NK-92 (cell line): Measurements from ENCODE around the gene RNF167.
"Not testable (repeated sequence)": the region's sequence is repeated elsewhere in the genome, so short reads cannot be mapped to it uniquely, and the experiment has no call there.

Source experiments
- DNase-seq: peaks from one replicate; lab custom pipeline; 2025; ENCODE audit not compliant: unreplicated experiment; lab: John Stamatoyannopoulos, UW

Gene RNF167

DNA sequence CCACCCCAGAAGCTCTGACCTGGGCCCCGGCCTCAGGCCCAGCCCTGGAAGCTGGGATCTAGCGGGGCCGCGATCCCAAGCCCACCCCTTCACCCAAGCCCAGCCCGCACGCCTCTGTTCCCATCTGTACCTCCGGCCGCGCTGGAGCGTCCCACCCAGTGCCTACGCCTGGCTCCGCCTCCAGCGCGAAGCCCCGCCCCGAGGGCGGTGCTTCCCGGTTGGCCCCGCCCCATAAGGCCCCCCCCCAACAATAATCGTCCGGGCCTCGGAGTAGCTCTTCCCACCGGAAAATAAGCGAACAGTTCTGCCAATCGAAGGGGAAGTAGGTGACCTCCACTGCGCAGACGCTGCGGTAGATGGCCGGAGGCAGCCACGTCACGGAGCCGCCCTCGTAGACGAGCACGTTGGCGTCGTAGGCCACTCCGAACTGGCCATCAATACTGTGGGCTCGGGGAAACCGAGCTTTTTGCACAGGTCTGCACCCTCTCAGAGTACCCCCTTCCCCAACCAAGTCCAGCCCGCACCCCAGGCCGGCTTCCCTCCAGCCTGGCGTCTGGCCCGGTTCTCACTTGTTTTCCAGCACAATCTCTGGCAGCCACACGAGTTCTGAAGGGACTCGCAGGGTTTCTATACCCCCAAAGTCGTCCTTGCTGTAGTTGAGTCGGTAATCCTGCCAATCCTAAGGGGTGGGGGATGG is 38.3 kb upstream of the RNF167 start:
- DNase-seq = no peak

DNA sequence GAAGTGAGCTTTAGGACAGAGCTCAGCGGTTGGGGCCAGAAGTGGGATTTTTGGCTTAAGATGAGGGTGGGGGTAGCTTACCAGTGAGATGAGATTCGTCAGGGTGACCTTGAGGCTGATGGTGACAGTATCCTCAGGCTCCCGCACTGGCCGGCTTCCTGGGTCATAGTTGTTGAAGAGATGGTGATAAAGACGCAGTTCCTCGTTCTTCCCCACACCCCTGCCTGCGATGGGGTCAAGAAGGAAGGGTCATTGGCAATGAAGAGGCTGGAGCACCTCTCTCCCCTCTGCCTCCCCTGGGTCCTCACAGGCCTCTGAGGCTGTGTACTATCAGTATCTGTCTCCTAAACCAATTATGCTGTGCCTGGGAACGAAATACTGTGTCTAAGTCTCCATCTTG is 37.5 kb upstream of the RNF167 start:
- DNase-seq = no peak

- DNase-seq = no peak
These were observed 36.8 kb upstream of the RNF167 start, which contains the start of gene CHRNE for GRCh38 chr17:4903051-4903818. CHRNE (minus strand) TSS chr17:4903098; CDS start chr17:4903063, 35 bp downstream.

GRCh38 chr17:4906642-4907041 is 33.4 kb upstream of the RNF167 start:
- not testable (repeated sequence) for DNase-seq

DNA sequence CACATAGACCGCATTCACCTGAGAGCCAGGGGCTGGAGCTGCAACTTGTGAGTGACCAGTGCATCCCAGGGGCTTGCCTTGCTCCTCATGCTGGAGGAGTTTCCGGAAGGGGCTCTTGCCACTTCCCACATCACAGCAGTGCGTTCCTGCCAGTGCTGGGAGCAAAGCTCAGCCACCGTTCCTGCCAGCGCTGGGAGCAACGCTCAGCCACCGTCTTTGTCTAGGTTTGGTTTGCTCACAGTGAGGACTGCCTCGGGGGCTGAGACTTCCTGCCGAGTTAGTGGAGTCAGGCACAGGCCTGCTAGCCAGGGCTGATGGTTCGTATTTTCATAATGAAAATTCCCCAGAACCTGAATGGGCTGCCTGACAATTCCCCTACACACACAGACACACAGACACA is 31.8 kb upstream of the RNF167 start:
- DNase-seq = no peak

- no peak for DNase-seq
These were observed 31.2 kb upstream of the RNF167 start for GRCh38 chr17:4908711-4909496.

- DNase-seq = no peak
These were observed 26.1 kb upstream of the RNF167 start for GRCh38 chr17:4913994-4914393.

GRCh38 chr17:4914551-4914950 is 25.5 kb upstream of the RNF167 start:
- not testable (repeated sequence) for DNase-seq

DNA sequence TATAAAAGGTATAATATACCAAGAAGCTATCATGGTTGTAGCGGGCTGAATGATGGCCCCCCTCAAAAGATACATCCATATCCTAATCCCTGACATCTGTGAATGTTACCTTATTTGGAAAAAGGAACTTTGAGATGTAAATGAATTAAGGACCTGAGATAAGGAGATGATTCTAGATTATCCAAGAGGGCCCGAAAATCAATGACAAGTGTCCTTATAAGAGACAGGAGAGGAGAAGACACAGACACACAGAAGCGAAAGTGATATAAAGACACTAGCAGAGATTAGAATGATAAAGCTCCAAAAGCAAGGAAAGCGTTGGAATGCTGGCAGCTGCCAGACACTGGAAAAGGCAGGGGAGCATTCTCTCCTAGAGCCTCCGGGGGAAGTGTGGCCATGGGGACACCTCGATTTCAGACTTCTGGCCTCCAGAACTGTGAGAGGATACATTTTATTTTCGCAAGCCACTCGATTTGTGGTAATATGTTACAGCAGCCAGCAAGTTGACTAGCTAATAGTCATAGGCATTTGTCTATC is 20.5 kb upstream of the RNF167 start:
- DNase-seq = no peak

GRCh38 chr17:4920351-4921048 is 19.6 kb upstream of the RNF167 start:
- no peak for DNase-seq

DNA sequence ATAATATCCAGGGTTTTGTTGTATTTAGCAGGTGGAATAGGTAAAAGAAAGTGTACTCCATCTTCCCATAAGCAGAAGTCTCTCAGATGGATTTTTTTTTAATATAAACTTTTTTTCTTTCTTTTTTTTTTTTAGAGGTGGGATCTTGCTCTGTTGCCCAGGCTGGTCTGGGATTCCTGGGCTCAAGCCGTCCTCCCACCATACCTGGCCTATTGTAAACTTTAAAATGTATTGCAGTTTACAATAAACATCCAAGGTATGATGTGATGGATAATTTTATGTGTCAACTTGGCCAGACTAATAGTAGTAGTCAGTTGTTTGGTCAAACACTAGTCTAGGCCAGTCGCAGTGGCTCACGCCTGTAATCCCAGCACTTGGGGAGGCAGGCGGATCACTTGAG is 18.7 kb upstream of the RNF167 start:
- no peak for DNase-seq

DNA sequence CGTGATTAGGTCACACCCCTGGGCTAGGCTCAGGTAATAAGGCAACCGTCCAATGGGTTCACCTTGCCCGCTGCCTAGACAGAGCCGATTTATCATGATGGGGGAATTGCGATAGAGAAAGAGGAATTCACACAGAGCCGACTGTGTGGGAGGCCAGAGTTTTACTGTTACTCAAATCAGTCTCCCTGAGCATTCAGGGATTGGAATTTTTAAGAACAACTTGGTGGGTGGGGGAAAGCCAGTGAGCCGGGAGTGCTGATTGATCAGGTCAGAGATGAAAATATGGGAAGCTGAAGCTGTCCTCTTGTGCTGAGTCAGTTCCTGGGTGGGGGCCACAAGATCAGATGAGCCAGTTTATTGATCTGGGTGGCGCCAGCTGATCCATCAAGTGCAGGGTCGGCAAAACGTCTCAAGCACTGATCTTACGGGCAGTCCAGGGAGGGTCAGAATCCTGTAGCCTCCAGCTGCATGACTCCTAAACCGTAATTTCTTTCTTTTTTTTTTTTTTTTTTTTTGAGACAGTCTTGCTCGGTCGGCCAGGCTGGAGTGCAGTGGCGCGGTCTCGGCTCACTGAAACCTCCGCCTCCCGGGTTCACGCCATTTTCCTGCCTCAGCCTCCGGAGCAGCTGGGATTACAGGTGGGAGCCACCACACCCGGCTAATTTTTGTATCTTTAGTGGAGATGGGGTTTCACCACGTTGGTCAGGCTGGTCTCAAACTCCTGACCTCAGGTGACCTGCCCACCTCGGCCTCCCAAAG is 13.3 kb upstream of the RNF167 start:
- DNase-seq = not testable (repeated sequence)

- no peak for DNase-seq
These were observed 11.2 kb upstream of the RNF167 start for GRCh38 chr17:4928881-4929280.

DNA sequence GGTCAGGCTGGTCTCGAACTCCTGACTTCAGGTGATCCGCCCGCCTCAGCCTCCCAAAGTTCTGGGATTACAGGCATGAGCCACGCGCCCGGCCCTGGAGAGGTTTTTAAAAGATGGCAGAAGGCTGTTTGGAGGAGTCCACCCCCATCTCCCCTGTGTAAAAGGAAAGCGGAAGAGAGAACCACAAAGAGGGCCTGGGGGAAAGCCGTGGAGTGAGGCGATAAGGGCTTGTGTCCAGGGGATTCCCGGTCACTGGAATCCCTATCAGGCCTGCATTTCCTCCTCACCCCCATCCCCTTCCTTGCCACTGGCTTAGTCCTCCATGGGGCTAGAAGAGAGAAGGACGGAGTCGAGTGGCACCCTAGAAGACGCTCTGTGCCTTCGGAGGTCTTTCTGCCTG is 8.1 kb upstream of the RNF167 start, which contains the start of gene GP1BA:
Gene GP1BA (plus strand): TSS at position 315 of the 400 bp plus-strand sequence. CDS start 328 bp downstream, outside the sequence.
- DNase-seq = no peak

GRCh38 chr17:4932756-4933155 is 7.3 kb upstream of the RNF167 start:
- no peak for DNase-seq

DNA sequence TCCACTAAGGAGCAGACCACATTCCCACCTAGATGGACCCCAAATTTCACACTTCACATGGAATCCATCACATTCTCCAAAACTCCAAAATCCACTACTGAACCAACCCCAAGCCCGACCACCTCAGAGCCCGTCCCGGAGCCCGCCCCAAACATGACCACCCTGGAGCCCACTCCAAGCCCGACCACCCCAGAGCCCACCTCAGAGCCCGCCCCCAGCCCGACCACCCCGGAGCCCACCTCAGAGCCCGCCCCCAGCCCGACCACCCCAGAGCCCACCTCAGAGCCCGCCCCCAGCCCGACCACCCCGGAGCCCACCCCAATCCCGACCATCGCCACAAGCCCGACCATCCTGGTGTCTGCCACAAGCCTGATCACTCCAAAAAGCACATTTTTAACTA is 6.4 kb upstream of the RNF167 start:
- no peak for DNase-seq

DNA sequence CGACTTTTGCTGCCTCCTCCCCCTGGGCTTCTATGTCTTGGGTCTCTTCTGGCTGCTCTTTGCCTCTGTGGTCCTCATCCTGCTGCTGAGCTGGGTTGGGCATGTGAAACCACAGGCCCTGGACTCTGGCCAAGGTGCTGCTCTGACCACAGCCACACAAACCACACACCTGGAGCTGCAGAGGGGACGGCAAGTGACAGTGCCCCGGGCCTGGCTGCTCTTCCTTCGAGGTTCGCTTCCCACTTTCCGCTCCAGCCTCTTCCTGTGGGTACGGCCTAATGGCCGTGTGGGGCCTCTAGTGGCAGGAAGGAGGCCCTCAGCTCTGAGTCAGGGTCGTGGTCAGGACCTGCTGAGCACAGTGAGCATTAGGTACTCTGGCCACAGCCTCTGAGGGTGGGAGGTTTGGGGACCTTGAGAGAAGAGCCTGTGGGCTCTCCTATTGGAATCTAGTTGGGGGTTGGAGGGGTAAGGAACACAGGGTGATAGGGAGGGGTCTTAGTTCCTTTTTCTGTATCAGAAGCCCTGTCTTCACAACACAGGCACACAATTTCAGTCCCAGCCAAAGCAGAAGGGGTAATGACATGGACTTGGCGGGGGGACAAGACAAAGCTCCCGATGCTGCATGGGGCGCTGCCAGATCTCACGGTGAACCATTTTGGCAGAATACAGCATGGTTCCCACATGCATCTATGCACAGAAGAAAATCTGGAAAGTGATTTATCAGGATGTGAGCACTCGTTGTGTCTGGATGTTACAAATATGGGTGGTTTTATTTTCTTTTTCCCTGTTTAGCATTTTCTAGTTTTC is 5.7 kb upstream of the RNF167 start:
- DNase-seq = no peak

GRCh38 chr17:4935650-4936049 is 4.4 kb upstream of the RNF167 start:
- no peak for DNase-seq

DNA sequence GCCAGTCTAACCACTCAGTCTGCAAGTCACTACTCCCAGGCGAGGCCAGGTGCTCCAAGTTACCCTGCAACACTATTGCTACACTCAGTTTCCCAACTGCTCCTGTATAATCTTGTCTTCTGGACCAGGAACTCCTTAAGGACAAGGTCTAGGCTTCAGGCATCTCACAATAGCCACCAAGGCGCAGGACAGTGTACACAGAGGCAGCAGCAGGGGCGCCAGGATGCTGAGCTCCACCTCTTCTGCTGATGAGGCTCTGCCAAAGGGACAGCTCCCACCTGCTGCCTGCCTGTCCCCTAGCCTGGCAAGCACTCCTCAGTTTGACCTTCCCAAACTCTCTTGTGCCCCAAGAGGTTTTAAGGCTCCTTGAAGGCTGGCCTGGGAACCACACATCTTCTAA is 3.6 kb upstream of the RNF167 start:
- DNase-seq = no peak
